DMS53 treated with DMSO at 0.1 percent for 48 hours (cell line): ENCODE data around the gene ARFGEF3.

Experiments used
- DNase-seq: peaks from one replicate; lab custom pipeline; 2025; ENCODE audit not compliant: unreplicated experiment; lab: John Stamatoyannopoulos, UW

Gene ARFGEF3

GRCh38 chr6:138161088-138161337 is 726 bp upstream of the ARFGEF3 start:
- no peak for DNase-seq

GRCh38 chr6:138162111-138162954 is 594 bp downstream of the ARFGEF3 start:
- no peak for DNase-seq

GRCh38 chr6:138162955-138163575 is 1.3 kb downstream of the ARFGEF3 start:
- no peak for DNase-seq

GRCh38 chr6:138175596-138175995 is 13.9 kb downstream of the ARFGEF3 start:
- no peak for DNase-seq

GRCh38 chr6:138176652-138177232 is 15.0 kb downstream of the ARFGEF3 start:
- DNase-seq, result no peak

- DNase-seq, result no peak
Observed at GRCh38 chr6:138182939-138183789, 21.4 kb downstream of the ARFGEF3 start.

GRCh38 chr6:138183790-138184134 is 22.0 kb downstream of the ARFGEF3 start:
- DNase-seq, result no peak

GRCh38 chr6:138184230-138184629 is 22.5 kb downstream of the ARFGEF3 start:
- DNase-seq, result no peak

- no peak for DNase-seq
Observed at GRCh38 chr6:138187156-138187555, 25.4 kb downstream of the ARFGEF3 start.

GRCh38 chr6:138188278-138188941 is 26.7 kb downstream of the ARFGEF3 start:
- DNase-seq, result no peak

GRCh38 chr6:138194287-138194686 is 32.5 kb downstream of the ARFGEF3 start:
- no peak for DNase-seq

GRCh38 chr6:138196122-138196738 is 34.5 kb downstream of the ARFGEF3 start:
- no peak for DNase-seq

GRCh38 chr6:138197570-138197969 is 35.8 kb downstream of the ARFGEF3 start:
- no peak for DNase-seq

- no peak for DNase-seq
Observed at GRCh38 chr6:138198430-138199091, 36.8 kb downstream of the ARFGEF3 start.

GRCh38 chr6:138201836-138202235 is 40.1 kb downstream of the ARFGEF3 start:
- no peak for DNase-seq

GRCh38 chr6:138203315-138203714 is 41.6 kb downstream of the ARFGEF3 start:
- DNase-seq, result no peak

GRCh38 chr6:138204303-138204702 is 42.6 kb downstream of the ARFGEF3 start:
- DNase-seq, result no peak

GRCh38 chr6:138204792-138205384 is 43.1 kb downstream of the ARFGEF3 start:
- peak; percentile 37 for DNase-seq

- no peak for DNase-seq
Observed at GRCh38 chr6:138205437-138206094, 43.8 kb downstream of the ARFGEF3 start.
